DMS114 treated with DMSO at 0.1 percent for 48 hours (cell line): Measurements from ENCODE around the gene RAB10.
"Not testable (repeated sequence)": the region's sequence is repeated elsewhere in the genome, so short reads cannot be mapped to it uniquely, and the experiment has no call there.

Experiments
- DNase-seq: peaks from one replicate; lab custom pipeline; 2025; ENCODE audit not compliant: unreplicated experiment; lab: John Stamatoyannopoulos, UW

RAB10 gene

GRCh38 chr2:26086779-26087178, 52.9 kb downstream of the RAB10 start:
- no peak for DNase-seq

- no peak for DNase-seq
Measured at GRCh38 chr2:26088038-26088643, 54.3 kb downstream of the RAB10 start.

- not testable (repeated sequence) for DNase-seq
Measured at GRCh38 chr2:26088931-26089330, 55.0 kb downstream of the RAB10 start.

GRCh38 chr2:26089337-26089736, 55.5 kb downstream of the RAB10 start:
- DNase-seq: no peak

GRCh38 chr2:26095758-26096157, 61.9 kb downstream of the RAB10 start:
- DNase-seq: no peak

GRCh38 chr2:26099933-26100332, 66.0 kb downstream of the RAB10 start:
- DNase-seq: no peak

GRCh38 chr2:26100384-26100783, 66.5 kb downstream of the RAB10 start:
- no peak for DNase-seq

- DNase-seq: no peak
Measured at GRCh38 chr2:26103752-26104151, 69.9 kb downstream of the RAB10 start.

GRCh38 chr2:26108701-26109100, 74.8 kb downstream of the RAB10 start:
- DNase-seq: not testable (repeated sequence)

GRCh38 chr2:26112201-26112600, 78.3 kb downstream of the RAB10 start:
- DNase-seq: no peak

GRCh38 chr2:26114151-26114550, 80.3 kb downstream of the RAB10 start:
- no peak for DNase-seq

- DNase-seq: no peak
Measured at GRCh38 chr2:26118682-26119081, 84.8 kb downstream of the RAB10 start.

GRCh38 chr2:26119521-26119920, 85.6 kb downstream of the RAB10 start:
- DNase-seq: no peak

GRCh38 chr2:26122630-26123029, 88.7 kb downstream of the RAB10 start:
- no peak for DNase-seq

GRCh38 chr2:26123426-26123825, 89.5 kb downstream of the RAB10 start:
- no peak for DNase-seq

GRCh38 chr2:26126074-26126473, 92.2 kb downstream of the RAB10 start:
- DNase-seq: no peak

GRCh38 chr2:26128176-26128575, 94.3 kb downstream of the RAB10 start:
- no peak for DNase-seq

GRCh38 chr2:26130763-26131162, 96.9 kb downstream of the RAB10 start:
- DNase-seq: no peak

- DNase-seq: no peak
Measured at GRCh38 chr2:26136451-26136850, 102.6 kb downstream of the RAB10 start.

- no peak for DNase-seq
Measured at GRCh38 chr2:26139269-26140183, 105.6 kb downstream of the RAB10 start.

- no peak for DNase-seq
Measured at GRCh38 chr2:26141145-26141769, 107.4 kb downstream of the RAB10 start.

GRCh38 chr2:26144031-26144430, 110.1 kb downstream of the RAB10 start:
- no peak for DNase-seq
